ENCODE results near the gene KLK13.
A peak's percentile ranks its signal among the peaks of the same experiment; 100 is the strongest.

Gene KLK13

DNA sequence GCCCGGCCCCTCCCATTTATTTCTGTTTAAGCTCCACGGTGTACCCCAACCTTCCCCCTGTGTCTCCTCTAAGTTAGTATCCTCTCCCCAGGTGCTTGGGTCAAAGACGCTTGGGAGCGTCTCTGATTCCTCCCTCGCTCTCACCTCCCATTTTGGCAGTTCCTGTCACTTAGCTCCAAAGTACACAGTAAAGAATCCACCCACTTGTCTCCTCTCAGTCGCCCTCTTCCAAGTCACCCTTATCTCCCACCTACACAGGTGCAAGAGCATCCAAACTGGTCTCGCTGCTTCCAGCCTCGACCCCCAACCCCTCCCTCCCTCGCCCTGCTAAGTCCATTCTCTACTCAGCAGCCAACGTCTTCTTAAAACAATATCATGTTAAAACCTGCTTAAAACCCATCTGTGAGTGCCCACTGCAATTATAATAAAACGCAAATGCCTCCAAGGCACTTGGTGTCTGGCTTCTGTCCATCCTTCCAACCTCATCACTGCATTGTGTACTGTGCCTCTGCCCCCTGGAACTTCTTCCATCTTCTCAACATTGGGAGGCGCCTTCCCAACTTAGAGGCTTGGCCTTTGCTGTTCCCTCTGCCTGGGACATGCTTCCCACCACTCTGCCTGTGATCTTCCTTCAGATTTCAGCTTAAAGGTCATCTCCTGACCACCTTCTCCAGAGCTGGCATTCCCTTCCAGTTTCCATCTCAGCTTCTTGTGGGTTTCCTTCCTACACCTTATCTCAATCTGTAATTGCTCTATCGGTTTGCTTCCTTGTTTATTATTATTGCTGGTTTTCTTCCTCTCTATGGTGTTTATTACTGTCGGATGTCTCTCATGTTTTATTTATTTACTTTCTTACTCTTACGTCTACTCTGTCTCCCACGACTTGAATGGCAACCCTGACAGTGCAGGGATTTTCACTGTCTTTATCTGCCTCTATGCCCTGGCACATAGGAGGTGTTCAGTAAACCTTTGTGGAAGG is 27.3 kb upstream of the KLK13 start:
- DNase-seq = no peak

DNA sequence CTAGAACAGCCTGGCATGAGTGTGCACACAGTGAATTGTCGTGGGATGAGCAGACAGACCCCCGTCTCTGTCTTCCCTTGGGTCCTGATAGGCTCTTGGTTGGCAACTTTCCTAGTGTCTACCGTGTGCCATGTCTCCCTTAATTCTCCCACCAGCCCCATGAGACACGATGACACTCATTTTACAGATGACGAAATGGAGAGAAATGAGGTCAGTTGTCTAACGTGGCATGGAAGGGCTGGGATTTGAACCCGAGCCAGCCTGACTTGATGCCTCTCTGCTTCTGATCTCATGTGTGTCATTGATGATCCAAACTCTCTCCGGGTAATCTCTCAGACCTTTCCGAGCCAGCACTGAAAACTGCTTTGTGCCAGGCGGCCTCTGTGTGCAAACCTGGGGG is 26.2 kb upstream of the KLK13 start:
- DNase-seq = no peak

DNA sequence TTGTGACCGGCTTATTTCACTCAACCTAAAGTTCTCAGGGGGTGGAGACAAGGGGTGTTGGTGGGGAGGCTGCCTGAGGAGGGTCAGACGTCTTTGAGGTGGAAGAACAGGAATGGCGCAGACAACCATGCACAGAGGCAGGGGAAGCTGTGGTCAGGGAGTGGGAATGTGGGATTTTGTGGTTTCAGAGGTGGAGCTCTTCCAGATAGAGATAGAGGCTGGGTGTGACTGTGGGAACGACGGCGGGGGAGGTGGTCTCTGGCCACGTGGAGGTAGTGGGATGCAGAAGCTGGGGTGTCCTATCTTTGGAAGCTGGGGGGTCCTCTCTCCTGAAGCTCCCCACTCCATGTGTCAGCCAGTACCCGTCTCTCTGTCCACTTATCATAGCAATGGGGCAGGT is 25.6 kb upstream of the KLK13 start:
- no peak for DNase-seq

DNA sequence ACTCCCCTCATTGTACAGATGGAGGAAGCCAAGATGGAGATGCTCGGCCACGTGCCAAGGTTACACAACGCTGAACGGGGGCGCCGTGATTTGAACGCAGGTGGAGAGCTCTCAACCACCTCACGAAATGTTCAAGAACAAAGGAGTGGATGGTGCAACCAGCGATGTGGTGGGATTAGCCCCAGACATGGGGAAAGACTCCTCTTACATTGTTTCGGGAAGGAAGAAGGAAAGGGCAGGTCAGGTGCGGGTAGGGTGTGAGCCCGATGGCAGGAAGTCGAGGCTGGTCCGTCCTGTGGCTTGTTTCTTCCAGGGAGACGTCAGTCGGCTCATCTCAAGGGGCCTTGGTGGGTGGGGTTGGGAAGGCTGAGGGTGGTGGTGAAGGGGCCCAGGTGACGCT is 24.9 kb upstream of the KLK13 start:
- no peak for DNase-seq

DNA sequence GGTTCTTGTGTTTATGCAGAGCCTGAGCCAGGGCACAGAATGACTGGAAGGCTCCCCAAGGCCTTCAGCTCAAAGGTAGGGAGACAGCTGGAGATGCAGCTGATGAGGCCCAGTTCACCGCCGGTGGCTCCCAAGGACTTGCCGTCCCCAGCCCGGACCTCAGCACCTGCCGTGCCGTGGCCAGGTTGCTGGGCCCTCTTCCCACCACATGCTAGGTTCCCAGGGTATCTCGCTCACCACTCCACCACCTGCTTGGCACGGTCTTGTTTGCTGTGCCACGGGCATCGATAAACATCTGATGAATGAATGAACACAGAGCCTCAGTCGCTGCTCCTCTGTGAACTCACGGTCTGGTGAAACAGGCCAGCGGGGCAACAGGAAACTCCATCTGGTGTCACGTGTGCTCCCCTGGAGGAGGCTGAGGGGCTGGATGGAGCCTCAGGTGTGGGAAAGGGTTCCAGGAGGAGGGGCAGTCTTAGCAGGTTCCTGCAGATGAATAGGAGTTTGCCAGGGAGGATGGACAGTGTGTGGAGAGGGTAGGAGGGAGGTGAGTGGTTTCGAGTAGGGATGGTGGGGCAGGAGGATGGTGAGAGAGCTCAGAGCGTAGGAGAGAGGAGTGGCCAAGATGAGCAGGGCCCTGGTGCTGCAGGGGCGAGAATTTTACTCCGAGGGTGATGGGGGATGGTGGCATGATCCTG is 21.4 kb upstream of the KLK13 start:
- DNase-seq = no peak

DNA sequence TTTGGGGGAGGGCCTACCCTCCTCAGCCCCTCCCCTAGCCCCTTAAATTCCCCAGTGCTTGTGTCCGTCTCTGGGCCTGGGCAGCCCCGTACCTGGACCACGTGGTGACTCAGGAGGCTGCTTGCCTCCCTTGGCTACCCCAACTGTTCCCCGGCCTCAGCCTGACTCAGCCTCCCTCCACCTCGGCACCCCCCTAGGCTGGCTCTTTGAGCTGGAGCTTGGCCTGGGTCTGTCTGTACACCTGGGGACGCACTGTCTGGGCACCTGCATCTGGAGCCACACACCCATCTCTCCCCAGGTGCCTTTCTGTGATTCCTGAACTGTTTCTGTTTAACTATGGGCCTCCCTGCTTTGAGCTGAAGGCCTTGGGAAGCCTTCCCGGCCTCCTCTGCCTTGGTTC is 19.6 kb upstream of the KLK13 start:
- no peak for DNase-seq

DNA sequence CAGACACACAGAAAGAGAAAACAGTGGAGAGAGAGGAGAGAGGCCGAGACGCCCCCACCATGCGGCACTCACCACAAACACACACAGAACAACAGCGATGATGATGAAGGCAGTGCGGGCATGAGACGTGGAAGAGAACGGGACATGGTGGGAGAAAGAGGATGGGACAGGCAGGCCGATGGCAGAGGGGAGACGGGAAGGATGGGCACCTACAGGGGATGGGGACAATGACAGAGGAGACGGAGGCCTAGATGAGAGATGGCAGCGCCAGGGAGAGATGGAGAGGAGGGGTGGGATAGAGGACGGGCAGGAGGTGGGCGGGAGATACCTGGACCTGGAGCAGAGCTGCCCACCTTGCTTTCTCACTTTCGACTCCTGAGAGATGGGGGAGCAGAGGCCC is 18.9 kb upstream of the KLK13 start:
- no peak for DNase-seq

DNA sequence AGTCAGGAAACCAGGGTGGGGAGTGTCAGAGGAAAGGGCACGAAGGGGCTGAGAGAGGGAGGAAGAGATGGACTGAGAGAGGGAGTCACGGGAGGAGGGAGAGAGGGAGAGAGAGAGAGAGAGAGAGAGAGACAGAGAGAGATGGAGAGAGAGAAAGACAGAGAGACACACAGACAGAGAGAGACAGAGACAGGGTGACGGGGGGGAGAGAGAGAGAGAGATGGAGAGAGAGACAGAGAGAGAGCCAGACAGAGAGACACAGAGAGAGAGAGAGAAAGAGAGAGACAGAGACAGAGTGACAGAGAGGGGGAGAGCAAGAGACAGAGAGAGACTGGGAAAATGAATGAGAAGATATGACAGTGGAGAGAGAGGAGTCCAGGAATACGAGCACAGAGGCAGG is 18.3 kb upstream of the KLK13 start:
- no peak for DNase-seq

DNA sequence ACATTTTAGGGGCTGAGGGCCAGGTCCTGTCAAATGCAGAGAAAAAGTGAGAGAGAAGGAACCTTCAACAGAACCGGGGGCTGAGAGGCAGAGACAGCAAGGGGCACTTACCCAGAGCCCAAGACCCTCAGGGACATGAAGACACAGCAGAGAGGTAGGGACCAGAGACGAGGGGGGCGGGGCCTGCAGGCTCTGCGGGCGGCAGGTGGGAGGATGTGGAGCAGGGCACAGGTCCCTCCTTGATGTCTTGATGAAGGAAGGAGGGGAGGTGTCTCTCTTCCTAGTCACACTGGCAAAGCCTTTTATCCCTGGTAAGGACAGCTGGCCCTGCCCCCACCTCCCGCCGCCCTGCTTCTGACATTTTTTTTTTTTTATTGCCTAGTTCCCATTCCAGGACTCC is 17.7 kb upstream of the KLK13 start, which contains the start of gene KLK14:
KLK14 (minus strand) TSS at position 277 of the 400 bp plus-strand sequence; CDS start at position 4, 273 bp downstream.
- no peak for DNase-seq

DNA sequence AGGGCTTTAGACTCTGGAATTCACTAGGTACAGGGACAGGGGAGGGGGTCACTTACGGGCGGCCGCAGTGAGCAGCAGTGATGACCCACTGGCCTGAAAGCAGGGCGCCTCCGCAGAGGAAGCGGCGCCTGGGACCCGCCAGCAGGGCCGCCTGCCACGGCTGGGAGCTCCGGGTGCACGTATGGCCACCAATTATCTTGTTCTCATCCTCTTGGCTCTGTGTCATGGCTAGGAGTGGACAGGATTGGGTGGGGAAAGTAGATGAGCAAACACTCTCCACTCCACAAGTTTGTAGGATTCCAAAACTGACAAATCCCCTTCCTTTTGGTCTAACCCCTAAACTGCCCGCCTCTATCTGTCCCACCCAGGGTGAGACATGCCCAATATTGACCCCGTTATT is 16.6 kb upstream of the KLK13 start:
- DNase-seq = no peak

DNA sequence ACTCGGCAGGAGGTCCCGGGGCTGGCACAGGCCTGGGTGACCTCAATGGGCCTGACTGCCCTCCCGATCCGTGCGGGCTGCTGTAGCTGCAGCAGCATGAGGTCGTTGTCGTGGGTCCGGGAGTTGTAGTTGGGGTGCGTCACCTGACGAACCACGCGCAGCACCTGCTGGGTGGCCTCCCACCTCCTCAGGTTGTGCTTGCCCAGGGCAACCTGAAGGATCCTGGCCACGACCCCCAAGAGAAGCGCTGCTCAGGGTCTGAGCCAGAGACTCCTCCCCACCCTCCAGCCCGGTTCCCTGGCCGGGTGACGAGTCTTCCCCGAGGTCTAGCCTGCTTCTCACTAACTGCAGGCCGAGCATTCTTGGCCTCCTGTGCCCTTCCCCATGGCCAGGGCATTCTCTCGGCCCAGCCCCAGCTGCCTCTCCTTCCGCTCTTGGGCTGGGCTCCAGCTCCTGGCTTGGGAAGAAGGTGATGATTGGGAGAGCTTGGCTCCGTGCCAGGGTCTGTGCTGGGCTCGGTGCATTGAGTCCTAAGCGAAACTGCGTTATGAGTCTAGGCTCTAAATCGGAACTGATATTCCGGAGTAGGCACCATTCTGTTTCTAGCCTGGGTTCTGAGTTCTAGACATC is 14.7 kb upstream of the KLK13 start:
- DNase-seq = no peak

DNA sequence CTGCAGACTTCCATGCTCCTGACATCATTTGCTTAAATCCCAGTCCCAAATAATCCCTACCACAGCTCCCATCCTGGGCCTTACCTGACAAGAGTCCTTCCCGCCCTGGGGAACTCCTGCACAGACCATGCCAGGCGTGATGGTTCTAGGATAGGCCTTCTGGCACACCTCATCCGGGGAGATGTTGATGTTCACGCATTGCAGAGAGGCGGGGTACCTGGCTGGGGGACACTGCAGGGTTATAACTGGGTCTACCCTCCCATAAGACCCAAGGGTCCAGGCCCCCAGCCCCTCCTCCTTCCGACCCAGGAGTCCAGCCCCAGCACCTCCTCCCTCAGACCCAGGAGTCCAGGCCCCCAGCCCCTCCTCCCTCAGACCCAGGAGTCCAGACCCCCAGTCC is 13.8 kb upstream of the KLK13 start:
- DNase-seq = no peak

DNA sequence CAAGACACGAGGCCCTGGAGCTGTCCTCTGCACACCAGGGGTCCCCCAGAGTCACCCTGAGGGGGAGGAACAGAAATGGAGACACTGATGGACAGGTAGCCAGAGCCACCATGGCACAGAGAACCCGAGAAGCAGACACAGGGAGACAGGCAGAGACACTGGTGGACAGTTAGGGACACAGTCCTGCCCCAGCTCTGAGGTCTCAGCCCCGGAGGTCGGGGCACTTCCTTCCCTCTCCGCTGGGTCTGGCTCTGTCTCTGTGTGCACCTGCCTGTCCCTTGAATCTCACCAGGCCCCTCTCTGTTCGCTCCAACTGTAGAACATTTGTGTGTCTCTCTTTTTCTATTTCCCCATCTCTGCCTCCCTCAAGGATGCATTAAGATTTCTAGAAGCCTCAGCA is 13.2 kb upstream of the KLK13 start:
- no peak for DNase-seq

DNA sequence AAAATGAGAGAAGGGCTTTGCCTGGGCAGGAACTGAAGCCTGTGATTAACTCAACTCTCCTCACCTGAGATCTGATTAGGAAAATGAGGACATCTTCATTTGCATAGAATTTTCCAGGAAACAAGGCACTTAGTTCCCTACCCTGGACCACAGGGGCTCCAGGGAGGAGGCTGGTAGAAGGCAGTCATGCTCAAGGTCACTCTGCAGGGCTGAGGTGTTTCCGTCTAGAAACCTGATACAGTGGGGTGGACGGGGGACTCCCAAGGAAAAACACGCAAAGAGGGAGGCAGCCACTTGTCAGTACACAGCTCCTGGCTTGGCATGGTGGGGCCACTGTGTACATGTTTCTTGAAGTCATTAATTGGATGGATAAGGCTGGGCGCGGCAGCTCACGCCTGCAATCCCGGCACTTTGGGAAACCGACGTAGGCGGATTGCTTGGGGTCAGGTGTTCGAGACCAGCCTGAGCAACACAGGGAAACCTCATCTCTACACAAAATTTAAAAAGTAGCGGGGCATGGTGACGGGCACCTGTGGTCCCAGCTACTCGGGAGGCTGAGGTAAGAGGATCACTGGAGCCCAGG is 11.8 kb upstream of the KLK13 start:
- no peak for DNase-seq

DNA sequence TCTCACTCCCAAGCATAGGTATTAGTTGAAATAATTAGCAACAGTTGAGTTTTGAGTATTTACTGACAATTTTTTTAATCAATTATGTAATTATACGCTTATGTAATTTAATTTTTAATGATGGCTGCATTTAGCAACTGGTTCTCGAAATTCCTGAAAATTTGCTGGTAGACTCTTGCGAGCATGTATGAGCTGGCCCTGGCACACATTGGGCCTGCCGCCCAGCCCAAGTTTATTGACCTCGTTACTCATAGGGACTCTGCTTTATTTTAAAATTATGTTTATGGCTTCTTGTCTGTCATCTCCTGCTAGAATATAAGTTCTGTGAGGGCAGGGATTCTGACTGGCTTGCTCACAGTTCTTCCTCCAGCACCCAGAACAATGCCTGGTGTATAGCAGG is 11.1 kb upstream of the KLK13 start:
- no peak for DNase-seq

DNA sequence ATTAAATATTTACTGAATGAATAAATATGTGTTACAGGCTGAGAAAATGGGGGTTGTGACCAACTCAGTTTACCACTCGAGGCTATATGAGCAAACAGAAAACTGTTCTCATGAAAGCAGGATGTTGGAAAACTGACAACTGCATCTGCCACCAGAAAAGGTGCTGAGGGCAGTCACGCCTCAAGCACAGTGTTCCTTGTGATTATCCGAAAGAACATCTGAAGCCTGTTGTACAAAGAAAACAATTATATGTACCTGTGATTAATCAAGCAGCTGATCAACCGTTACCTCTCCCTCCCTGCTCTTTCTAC is 6.2 kb upstream of the KLK13 start:
- DNase-seq = peak; percentile 5 to 43

DNA sequence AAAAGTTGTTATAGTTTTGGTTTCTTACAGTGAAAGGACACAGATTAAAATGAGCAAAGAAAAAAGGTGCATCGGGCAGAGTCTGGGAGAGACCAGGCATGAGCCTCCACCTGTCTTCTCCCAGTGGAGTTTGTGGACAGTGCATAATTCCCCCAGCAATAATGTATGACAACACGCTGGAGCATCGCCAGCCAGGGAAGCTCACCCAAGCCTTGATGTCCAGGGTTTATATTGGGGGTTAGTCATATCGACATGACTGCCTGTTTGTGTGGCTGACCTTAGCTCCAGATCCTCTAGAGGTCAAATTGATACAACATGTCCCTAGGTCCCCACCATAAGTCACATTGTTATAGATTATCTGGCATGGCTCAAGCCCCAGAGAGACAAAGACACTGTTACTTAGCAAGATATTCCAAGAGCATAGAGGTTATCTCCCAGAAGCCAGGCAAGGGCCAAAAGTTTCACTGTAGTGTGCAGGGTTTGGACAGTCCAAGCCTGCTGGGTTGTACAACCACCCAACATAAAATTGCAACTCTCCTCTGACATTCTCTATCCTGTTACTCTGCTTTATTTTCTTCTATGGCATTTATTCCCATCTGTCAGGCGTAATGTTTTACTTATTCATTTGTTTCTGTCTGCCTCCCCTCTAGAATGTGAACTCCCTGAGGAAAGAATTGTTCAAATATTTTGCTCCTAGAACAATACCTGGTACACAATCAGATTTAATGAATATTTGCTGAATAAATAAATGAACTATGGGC is 5.6 kb upstream of the KLK13 start:
- DNase-seq = no peak

DNA sequence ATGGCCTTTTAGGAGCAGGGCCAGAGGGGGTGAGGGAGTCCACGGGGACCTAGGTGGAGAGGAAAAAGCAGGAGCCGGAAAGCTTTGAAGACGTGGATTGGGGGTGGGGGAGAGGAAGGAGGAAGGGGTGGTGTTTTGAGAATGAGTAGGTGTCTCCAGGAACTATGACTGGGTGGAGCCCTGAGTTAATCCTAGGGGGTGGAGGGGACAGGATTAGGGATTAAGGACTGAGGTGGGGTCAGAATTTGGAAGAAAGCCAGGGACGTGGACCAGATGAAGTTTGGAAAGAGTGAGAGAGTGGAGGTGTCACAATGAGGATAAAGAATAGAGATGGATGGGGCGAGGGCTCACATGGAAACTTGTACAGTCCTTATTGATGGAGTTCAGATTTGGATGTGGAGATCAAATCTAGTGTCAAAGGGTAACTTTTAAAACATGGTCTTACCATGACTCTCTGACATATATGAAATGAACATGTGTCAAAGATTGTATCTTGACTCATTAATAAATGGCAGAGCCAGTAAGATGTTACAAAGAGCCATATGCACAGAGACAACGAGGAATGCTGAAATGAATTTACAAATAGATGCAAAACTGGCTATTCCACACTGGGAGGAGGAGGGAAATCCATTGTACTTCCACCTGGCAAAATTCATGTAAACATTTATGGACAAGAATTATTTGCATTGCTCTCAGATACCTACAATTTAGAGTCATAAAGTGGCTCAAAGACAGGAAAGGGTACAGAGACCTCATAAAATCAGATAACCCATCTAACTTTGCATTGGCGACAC is 1.7 kb upstream of the KLK13 start:
- DNase-seq = no peak

DNA sequence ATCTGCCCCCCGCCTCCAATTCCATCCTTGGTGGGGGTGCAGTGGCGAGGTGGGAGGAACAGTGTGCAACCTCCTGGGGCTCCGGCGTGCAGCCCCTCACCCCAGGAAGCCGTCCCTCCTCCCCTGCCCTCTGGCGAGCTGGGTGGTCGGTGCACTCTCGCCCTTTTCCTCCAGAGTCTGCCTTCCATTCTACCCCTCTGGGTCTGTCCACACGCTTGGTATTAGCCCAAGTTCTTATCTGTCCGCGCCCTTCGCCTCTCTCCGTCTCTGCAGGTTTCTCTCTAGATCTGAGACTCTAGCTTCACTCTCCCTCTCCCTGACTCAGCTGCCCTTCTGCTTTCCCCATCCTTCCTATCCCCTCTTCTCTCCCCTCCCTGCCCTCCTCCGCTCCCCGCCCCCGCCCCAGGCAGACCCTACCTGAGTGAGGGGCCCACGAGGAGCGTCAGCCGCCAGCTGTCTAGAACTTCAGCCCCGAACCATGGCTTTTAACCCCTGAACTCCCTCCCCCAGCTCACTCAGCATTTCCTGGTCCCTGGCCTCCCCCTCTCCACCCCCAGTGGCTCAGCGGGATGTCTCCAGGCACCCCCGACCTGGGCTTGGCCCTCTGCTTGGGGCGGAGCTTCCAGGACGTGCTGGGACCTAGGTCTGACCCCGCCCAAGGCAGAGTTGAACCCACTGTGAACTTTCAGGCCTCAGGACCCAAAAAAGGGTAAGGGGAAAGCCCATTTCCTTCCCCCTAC is 499 bp upstream of the KLK13 start:
- DNase-seq = no peak

DNA sequence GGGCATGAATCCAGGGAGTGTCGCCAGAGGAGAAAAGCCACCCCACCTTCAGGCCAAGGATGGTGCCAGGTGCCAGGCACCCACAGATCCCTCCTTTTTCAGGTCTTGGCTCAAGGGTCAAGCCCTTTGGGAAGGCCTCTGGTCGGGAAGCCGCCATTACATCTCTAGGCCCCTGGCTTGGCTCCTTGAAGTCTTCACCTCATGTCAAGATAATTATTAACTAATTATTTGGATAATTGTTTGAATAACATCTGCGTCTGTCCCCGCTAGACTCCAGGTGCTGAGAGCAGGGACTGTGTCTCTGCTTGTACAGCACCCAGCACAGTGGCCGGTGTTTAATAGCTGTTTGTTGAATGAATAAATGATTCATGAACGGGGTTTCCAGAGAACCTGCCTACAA is 1.2 kb downstream of the KLK13 start:
- DNase-seq = no peak

DNA sequence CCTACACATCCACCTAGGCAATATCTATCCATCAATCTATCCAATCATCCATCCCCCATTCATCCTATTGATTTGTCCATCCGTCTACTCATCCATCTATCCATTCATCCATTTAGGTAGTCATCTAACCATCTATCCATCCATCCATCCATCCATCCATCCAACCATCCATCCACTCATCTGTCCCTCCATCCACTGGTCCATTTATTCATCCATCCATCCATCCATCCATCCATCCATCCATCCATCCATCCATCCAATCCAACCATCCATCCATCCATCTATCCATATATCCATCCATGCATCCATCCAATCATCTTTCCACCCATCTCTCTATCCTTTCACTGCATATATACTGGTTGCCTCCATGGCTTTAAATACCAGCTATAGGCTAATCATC is 3.9 kb downstream of the KLK13 start:
- no peak for DNase-seq
